Brain microvascular endothelial cell (primary cell): ENCODE measurements around the gene CIITA.

Experiments used
- DNase-seq: peaks from one replicate; pipeline ENCODE4 v3.0.0-alpha.2; 2020
- H3K27ac ChIP-seq: fragments of 250-450 bp; sonication (Bioruptor Pico); 2 replicates; pipeline ENCODE4 v1.5.1; 2020; ENCODE audit warnings: mild to moderate bottlenecking, moderate library complexity
- H3K27me3 ChIP-seq: fragments of 250-450 bp; sonication (Bioruptor Pico); replicated peaks from 2 replicates; pipeline ENCODE4 v1.5.1; 2020; ENCODE audit warnings: mild to moderate bottlenecking
- H3K36me3 ChIP-seq: fragments of 250-450 bp; sonication (Bioruptor Pico); replicated peaks from 2 replicates; pipeline ENCODE4 v1.5.1; 2020; ENCODE audit warnings: mild to moderate bottlenecking
- H3K4me3 ChIP-seq: 2 replicates; pipeline ENCODE4 v1.5.1; 2011; ENCODE audit warnings: low read depth, mild to moderate bottlenecking, control low read depth, low read length, moderate library complexity
- CTCF ChIP-seq: IDR thresholded peaks from 2 replicates; pipeline ENCODE4 v1.5.1; 2011; ENCODE audit warnings: low read depth, mild to moderate bottlenecking, moderate library complexity, low read length, control low read depth, inconsistent platforms; ENCODE audit errors: missing control alignments
- in situ Hi-C: cut with HindIII; loops from 2 replicates; pipeline ENCODE4 v1.10.0; 2017; ENCODE audit warnings: low sequenced_read_pairs, low pct_ligation_motif_present

The CIITA gene

DNA sequence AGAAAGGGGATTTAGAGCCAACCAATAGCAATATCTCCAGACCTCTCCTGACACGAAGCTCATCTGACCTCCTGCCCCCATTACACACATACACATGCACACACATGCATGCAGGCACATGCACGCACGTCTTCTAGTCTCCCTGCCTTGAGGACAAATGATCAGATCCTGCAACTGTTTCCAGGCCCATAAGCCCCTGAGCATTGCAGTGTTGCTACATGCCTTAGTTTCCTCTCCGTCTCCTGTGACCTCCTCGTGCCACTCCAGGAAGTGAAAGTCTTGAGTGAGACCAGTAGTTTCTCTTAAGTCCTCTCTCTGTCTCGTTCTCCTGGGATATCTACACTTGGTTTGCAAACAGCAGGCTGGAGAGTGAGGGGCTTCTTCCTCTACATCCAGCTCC is 8.2 kb downstream of the CIITA start:
- no peak for TF ChIP-seq CTCF

DNA sequence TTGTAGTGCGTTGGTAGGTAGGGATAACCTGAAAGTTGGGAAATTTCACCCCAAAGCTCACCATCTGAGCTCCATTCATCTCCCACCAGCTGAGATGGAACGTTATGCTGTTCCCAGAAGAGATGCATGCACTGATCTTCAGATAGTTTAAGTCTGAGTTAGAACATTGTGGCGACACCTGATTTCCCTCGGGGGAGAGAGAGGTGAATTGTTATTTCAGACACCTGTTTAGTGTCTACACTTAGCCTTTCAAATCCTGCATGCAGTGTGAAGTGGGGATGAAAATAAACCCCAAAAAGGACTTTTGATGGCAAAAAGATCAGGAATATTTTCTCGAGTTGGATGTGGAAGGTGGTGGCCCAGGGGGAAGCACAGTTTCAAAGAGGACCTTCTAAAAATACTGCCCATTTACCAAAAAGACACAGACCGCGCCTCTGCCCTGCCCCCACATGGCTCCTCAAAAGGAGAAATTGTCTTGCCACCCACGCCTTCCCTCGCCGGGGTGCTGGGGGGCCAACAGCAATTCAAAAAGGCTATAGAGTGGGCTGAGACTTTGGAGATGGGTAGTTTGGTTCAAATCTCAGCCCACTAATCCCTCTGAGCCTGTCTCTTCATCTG is 11.4 kb downstream of the CIITA start:
- H3K36me3 ChIP-seq = no peaks in the 10 kb centered on the region
- no peak overlapping the region for H3K4me3 ChIP-seq
- H3K27ac ChIP-seq = no peak overlapping the region
- no peak for DNase-seq
- no peaks in the 10 kb centered on the region for H3K27me3 ChIP-seq
- in situ Hi-C loops = no loop called here
- TF ChIP-seq CTCF = no peak

More for the DNA sequence above, 8.2 kb downstream of the CIITA start:
- H3K4me3 ChIP-seq = no peak overlapping the region
- H3K27me3 ChIP-seq = peaks cover 3% of the 10 kb centered on the region
- in situ Hi-C loops = no loop called here
- no peaks in the 10 kb centered on the region for H3K36me3 ChIP-seq
- no peak for DNase-seq
- no peak overlapping the region for H3K27ac ChIP-seq

DNA sequence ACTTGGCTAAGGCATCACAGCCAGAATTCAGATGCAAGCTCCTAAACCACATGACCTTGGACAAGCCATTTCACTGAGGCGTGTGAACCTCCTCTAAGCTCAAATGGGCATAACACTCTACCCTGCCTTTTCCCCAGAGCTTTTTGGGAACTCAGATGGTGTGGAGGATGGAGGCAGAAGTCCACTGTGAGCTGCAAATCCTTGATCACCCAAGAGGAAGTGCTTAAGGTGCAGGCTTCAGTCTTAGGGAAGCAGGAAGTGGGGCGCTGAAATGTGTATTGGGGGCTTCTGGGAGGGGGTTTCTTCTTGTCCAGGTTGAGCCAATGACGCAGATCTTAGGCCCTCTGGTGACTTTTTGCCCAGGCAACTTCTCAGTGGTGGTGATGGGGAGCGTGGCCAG is 12.9 kb downstream of the CIITA start:
- no peak for DNase-seq
- no peak overlapping the region for H3K4me3 ChIP-seq
- H3K27me3 ChIP-seq = no peaks in the 10 kb centered on the region
- in situ Hi-C loops = no loop called here
- no peak overlapping the region for H3K27ac ChIP-seq
- no peak for TF ChIP-seq CTCF
- no peaks in the 10 kb centered on the region for H3K36me3 ChIP-seq

DNA sequence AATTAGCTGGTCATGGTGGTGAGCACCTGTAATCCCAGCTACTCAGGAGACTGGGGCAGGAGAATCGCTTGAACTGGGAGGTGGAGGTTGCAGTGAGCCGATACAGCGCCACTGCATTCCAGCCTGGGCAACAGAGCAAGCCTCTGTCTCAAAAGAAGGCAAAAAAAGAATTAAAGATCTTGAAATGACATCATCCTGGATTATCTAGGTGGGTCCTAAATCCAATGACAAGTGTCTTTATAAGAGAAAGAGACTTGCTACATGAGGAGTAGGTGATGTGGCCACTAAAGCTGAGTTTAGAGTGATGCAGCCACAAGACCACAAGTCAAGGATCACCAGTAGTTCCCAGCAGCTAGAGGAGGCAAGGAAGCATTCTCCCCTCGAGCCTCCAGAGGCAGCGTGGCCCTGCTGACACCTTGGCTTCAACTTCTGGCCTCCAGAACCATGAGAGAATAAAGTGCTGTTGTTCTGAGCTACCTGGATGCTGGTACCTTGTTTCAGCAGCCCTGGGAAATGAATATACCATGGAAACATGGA is 15.8 kb downstream of the CIITA start:
- in situ Hi-C loops = no loop called here
- no peaks in the 10 kb centered on the region for H3K27me3 ChIP-seq
- H3K36me3 ChIP-seq = no peaks in the 10 kb centered on the region
- no peak overlapping the region for H3K4me3 ChIP-seq
- no peak overlapping the region for H3K27ac ChIP-seq
- no peak for DNase-seq
- no peak for TF ChIP-seq CTCF

- no peak for TF ChIP-seq CTCF
- no peaks in the 10 kb centered on the region for H3K27me3 ChIP-seq
- no peak overlapping the region for H3K27ac ChIP-seq
- in situ Hi-C loops = no loop called here
- peak; percentile 27 for DNase-seq
- no peak overlapping the region for H3K4me3 ChIP-seq
- H3K36me3 ChIP-seq = no peaks in the 10 kb centered on the region
These were observed 18.3 kb downstream of the CIITA start for GRCh38 chr16:10895053-10895946.
